H1 (cell line): Measurements from ENCODE around the gene TGM3. TPM values are rescaled to one million over a fixed set of nuclear protein-coding genes. Genes with fewer than 3 reads are reported as not detected.

ENCODE experiments used
- ASH2L ChIP-seq: fragments of 200-600, 300-600 bp; sonication (generic); IDR thresholded peaks from one replicate; pipeline ENCODE4 v1.7.1; 2017; ENCODE audit warnings: low read length
- CTBP2 ChIP-seq: IDR thresholded peaks from 2 replicates; pipeline ENCODE4 v1.7.0; 2011; ENCODE audit warnings: borderline replicate concordance, mild to moderate bottlenecking, moderate library complexity, mixed read lengths, low read length; ENCODE audit not compliant: insufficient read depth, insufficient read length
- EGR1 ChIP-seq: IDR thresholded peaks from 2 replicates; pipeline ENCODE4 v1.6.1; 2011; ENCODE audit warnings: low read depth, low read length, borderline replicate concordance
- JUN ChIP-seq: IDR thresholded peaks from 2 replicates; pipeline ENCODE4 v1.6.1; 2011; ENCODE audit warnings: low read depth, mild to moderate bottlenecking, improper control_type of control experiment, low read length
- SAP30 ChIP-seq: fragments of 300-600 bp; sonication (generic); IDR thresholded peaks from 2 replicates; pipeline ENCODE4 v1.7.1; 2012; ENCODE audit warnings: low read length, moderate library complexity, mild to moderate bottlenecking, inconsistent platforms; ENCODE audit not compliant: insufficient read depth, insufficient replicate concordance
- polyA plus RNA-seq, 7 experiments: library from polyadenylated mRNA; depleted of rRNA in 3 of 7; stranded (reverse) in 5 of 7; unstranded in 2 of 7; fragments of >200 nt in 5 of 7; fragments of 200-250 nt in 2 of 7; gene quantifications; 1 replicate in 5 of 7; 2 replicates in 1 of 7; 4 replicates in 1 of 7; pipeline versions ENCODE4 v1.2.1 to v1.2.3, GENCODE V29; 2011 to 2013; ENCODE audit warnings: missing spikeins in 2 of 7, mixed read lengths in 2 of 7
- total RNA-seq: library from RNA; stranded (reverse); fragmentation: NEBNext Ultra II Directional; extraction: Animal tissue kit (Norgen Biotek cat#: 25700); gene quantifications from 2 replicates; pipeline ENCODE4 v1.2.1, GENCODE V29; 2021

Gene TGM3
- total and polyA plus RNA-seq, 2 of the 8 experiments (the other 6 are each of a cell fraction or from before 2014, with no cell fraction given), result 0.12 TPM; not detected in 1

GRCh38 chr20:2365666-2366065, 69.9 kb downstream of the TGM3 start (continued):
- no peak for TF ChIP-seq SAP30
- TF ChIP-seq CTBP2, result no peak
- TF ChIP-seq EGR1, result no peak
- no peak for TF ChIP-seq ASH2L
- TF ChIP-seq JUN, result no peak
